ENCODE results near the gene CDH15.
A peak's percentile ranks its signal among the peaks of the same experiment; 100 is the strongest.

The CDH15 gene

GRCh38 chr16:89171216-89172170 is at the start of gene CDH15:
CDH15 (plus strand) TSS chr16:89171748; CDS start chr16:89171832, 84 bp downstream.
- DNase-seq: peak; percentile 98

GRCh38 chr16:89122322-89122851 is 49.2 kb upstream of the CDH15 start:
- DNase-seq: no peak

GRCh38 chr16:89123001-89123830 is 48.3 kb upstream of the CDH15 start:
- no peak for DNase-seq

GRCh38 chr16:89123831-89124100 is 47.8 kb upstream of the CDH15 start:
- no peak for DNase-seq

GRCh38 chr16:89129378-89129777 is 42.2 kb upstream of the CDH15 start:
- no peak for DNase-seq

GRCh38 chr16:89130448-89130847 is 41.1 kb upstream of the CDH15 start:
- DNase-seq: no peak

- DNase-seq: no peak
Measured at GRCh38 chr16:89131783-89132182, 39.8 kb upstream of the CDH15 start.

- no peak for DNase-seq
Measured at GRCh38 chr16:89132194-89133005, 39.1 kb upstream of the CDH15 start.

- no peak for DNase-seq
Measured at GRCh38 chr16:89133457-89134127, 38.0 kb upstream of the CDH15 start.

- DNase-seq: no peak
Measured at GRCh38 chr16:89134269-89134668, 37.3 kb upstream of the CDH15 start.

GRCh38 chr16:89135166-89135565 is 36.4 kb upstream of the CDH15 start:
- DNase-seq: no peak

GRCh38 chr16:89135971-89136765 is 35.4 kb upstream of the CDH15 start:
- DNase-seq: no peak

GRCh38 chr16:89136931-89137330 is 34.6 kb upstream of the CDH15 start:
- DNase-seq: no peak

GRCh38 chr16:89137666-89138512 is 33.7 kb upstream of the CDH15 start:
- DNase-seq: no peak

GRCh38 chr16:89138513-89138795 is 33.1 kb upstream of the CDH15 start:
- DNase-seq: no peak

- no peak for DNase-seq
Measured at GRCh38 chr16:89138843-89139520, 32.6 kb upstream of the CDH15 start.

- DNase-seq: no peak
Measured at GRCh38 chr16:89139907-89140361, 31.6 kb upstream of the CDH15 start.

GRCh38 chr16:89140401-89140800 is 31.1 kb upstream of the CDH15 start:
- no peak for DNase-seq

- no peak for DNase-seq
Measured at GRCh38 chr16:89140981-89141883, 30.3 kb upstream of the CDH15 start.

All from hematopoietic multipotent progenitor cell treated with erythropoietin and hydrocortisone succinate and interleukin-3 and kit ligand, for 4 days (in vitro differentiated cells).